K562 (cell line): ENCODE data around the gene BCAR3.

Source experiments
- CHCHD3 ChIP-seq: fragments of 250-450 bp; sonication (Bioruptor Pico); IDR thresholded peaks from 2 replicates; pipeline ENCODE4 v2.1.2; 2022; ENCODE audit warnings: mild to moderate bottlenecking
- CSDE1 ChIP-seq, 2 experiments: fragments of 450-650 bp; IDR thresholded peaks; 2 replicates each; pipeline ENCODE4 v1.6.1; 2016; ENCODE audit warnings: mild to moderate bottlenecking in 1 of 2
- ELF4 ChIP-seq: fragments of 450-650 bp; formaldehyde crosslinking; IDR thresholded peaks from 2 replicates; pipeline ENCODE4 v1.4.0; 2022; ENCODE audit warnings: missing genetic modification characterization
- IRF2 ChIP-seq: sonication (generic); formaldehyde crosslinking; IDR thresholded peaks from 2 replicates; pipeline ENCODE4 v1.8.1; 2022; ENCODE audit warnings: mild to moderate bottlenecking, missing genetic modification reagents
- MYC ChIP-seq, 2 experiments: fragments of 250-450 bp in 1 of 2; sonication (Bioruptor Pico) in 1 of 2; IDR thresholded peaks; 2 replicates each; pipeline versions ENCODE4 v1.5.1 to v1.6.1; 2012 to 2021; ENCODE audit warnings: low read depth in 2 of 2, borderline replicate concordance in 1 of 2, improper control_type of control experiment in 1 of 2, low read length in 1 of 2, mild to moderate bottlenecking in 1 of 2, moderate library complexity in 1 of 2
- SAFB2 ChIP-seq: fragments of 200-400 bp; formaldehyde crosslinking; IDR thresholded peaks from 2 replicates; pipeline ENCODE4 v1.6.1; 2018; ENCODE audit warnings: borderline replicate concordance, low read length, low read depth, moderate library complexity; ENCODE audit not compliant: severe bottlenecking
- YY1 ChIP-seq, 3 experiments: IDR thresholded peaks; 2 replicates each; pipeline ENCODE4 v1.6.1; 2011; ENCODE audit warnings: low read length in 2 of 3, mild to moderate bottlenecking in 2 of 3, moderate library complexity in 2 of 3, borderline replicate concordance in 1 of 3, control low read depth in 1 of 3, low read depth in 1 of 3; ENCODE audit not compliant: insufficient read depth in 3 of 3, insufficient replicate concordance in 2 of 3, control insufficient read depth in 1 of 3, insufficient read length in 1 of 3; ENCODE audit errors: extremely low read depth in 1 of 3
- TF ChIP-seq, protein P1 (sequence below): IDR thresholded peaks from 2 replicates; pipeline ENCODE4 v1.6.1; 2016; ENCODE audit warnings: missing genetic modification characterization, missing compliant biosample characterization
- TF ChIP-seq, protein P2 (sequence below): sonication (generic); formaldehyde crosslinking; IDR thresholded peaks from 2 replicates; pipeline ENCODE4 v1.5.0; 2020; ENCODE audit warnings: missing genetic modification reagents
- TF ChIP-seq, protein P3 (sequence below): fragments of 200-800 bp; sonication (Bioruptor generic); IDR thresholded peaks from 2 replicates; pipeline ENCODE4 v1.6.1; 2016; ENCODE audit warnings: missing genetic modification characterization, missing compliant biosample characterization
- TF ChIP-seq, protein P4 (sequence below): sonication (generic); formaldehyde crosslinking; IDR thresholded peaks from 2 replicates; pipeline ENCODE4 v1.8.1; 2023; ENCODE audit warnings: mild to moderate bottlenecking, missing genetic modification reagents

DNA sequence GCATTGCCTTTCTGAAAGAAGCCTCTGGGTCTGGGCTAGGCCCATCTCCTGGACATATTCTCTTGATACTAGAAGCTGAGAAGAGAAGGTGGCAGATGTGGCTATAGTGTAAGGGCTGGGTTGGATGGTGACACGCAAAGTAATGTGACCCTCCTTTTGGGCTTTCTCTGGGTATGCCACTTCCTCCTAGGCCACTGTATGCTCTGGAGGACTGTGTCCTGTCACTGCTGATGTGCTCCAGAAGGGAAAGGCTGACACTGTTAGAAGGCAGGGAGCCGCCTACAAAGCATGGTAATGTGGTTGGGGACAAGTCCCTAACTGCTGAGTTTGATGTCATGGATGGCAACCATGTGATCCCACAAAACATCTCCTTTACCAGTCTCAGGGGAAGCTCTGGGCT is 112.1 kb downstream of the BCAR3 start:
- TF ChIP-seq, protein P1, sequence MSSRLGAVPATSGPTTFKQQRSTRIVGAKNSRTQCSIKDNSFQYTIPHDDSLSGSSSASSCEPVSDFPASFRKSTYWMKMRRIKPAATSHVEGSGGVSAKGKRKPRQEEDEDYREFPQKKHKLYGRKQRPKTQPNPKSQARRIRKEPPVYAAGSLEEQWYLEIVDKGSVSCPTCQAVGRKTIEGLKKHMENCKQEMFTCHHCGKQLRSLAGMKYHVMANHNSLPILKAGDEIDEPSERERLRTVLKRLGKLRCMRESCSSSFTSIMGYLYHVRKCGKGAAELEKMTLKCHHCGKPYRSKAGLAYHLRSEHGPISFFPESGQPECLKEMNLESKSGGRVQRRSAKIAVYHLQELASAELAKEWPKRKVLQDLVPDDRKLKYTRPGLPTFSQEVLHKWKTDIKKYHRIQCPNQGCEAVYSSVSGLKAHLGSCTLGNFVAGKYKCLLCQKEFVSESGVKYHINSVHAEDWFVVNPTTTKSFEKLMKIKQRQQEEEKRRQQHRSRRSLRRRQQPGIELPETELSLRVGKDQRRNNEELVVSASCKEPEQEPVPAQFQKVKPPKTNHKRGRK (tag) = no peak
- TF ChIP-seq CSDE1 (IDR thresholded peaks at IDR 0.05) (no peak), SAFB2 (no peak), IRF2 (CRISPR knock-in tag) (no peak), ELF4 (CRISPR knock-in tag) (no peak), MYC (IDR thresholded peaks at IDR 0.05; ENCODE audit: low read depth, low read length) (no peak), MYC (CRISPR knock-in tag; IDR thresholded peaks at IDR 0.05; ENCODE audit: borderline replicate concordance, low read depth) (no peak), YY1 (IDR thresholded peaks at IDR 0.05; ENCODE audit: borderline replicate concordance in 1 of 3, control insufficient read depth in 1 of 3, extremely low read depth in 1 of 3, insufficient read depth in 3 of 3, insufficient read length in 1 of 3, insufficient replicate concordance in 2 of 3, low read depth in 1 of 3, low read length in 2 of 3) (no peak), CHCHD3 (CRISPR knock-in tag) (no peak)
- TF ChIP-seq, protein P2, sequence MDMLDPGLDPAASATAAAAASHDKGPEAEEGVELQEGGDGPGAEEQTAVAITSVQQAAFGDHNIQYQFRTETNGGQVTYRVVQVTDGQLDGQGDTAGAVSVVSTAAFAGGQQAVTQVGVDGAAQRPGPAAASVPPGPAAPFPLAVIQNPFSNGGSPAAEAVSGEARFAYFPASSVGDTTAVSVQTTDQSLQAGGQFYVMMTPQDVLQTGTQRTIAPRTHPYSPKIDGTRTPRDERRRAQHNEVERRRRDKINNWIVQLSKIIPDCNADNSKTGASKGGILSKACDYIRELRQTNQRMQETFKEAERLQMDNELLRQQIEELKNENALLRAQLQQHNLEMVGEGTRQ = no peak
- TF ChIP-seq, protein P3, sequence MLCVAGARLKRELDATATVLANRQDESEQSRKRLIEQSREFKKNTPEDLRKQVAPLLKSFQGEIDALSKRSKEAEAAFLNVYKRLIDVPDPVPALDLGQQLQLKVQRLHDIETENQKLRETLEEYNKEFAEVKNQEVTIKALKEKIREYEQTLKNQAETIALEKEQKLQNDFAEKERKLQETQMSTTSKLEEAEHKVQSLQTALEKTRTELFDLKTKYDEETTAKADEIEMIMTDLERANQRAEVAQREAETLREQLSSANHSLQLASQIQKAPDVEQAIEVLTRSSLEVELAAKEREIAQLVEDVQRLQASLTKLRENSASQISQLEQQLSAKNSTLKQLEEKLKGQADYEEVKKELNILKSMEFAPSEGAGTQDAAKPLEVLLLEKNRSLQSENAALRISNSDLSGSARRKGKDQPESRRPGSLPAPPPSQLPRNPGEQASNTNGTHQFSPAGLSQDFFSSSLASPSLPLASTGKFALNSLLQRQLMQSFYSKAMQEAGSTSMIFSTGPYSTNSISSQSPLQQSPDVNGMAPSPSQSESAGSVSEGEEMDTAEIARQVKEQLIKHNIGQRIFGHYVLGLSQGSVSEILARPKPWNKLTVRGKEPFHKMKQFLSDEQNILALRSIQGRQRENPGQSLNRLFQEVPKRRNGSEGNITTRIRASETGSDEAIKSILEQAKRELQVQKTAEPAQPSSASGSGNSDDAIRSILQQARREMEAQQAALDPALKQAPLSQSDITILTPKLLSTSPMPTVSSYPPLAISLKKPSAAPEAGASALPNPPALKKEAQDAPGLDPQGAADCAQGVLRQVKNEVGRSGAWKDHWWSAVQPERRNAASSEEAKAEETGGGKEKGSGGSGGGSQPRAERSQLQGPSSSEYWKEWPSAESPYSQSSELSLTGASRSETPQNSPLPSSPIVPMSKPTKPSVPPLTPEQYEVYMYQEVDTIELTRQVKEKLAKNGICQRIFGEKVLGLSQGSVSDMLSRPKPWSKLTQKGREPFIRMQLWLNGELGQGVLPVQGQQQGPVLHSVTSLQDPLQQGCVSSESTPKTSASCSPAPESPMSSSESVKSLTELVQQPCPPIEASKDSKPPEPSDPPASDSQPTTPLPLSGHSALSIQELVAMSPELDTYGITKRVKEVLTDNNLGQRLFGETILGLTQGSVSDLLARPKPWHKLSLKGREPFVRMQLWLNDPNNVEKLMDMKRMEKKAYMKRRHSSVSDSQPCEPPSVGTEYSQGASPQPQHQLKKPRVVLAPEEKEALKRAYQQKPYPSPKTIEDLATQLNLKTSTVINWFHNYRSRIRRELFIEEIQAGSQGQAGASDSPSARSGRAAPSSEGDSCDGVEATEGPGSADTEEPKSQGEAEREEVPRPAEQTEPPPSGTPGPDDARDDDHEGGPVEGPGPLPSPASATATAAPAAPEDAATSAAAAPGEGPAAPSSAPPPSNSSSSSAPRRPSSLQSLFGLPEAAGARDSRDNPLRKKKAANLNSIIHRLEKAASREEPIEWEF (CRISPR knock-in tag) = no peak
- TF ChIP-seq, protein P4, sequence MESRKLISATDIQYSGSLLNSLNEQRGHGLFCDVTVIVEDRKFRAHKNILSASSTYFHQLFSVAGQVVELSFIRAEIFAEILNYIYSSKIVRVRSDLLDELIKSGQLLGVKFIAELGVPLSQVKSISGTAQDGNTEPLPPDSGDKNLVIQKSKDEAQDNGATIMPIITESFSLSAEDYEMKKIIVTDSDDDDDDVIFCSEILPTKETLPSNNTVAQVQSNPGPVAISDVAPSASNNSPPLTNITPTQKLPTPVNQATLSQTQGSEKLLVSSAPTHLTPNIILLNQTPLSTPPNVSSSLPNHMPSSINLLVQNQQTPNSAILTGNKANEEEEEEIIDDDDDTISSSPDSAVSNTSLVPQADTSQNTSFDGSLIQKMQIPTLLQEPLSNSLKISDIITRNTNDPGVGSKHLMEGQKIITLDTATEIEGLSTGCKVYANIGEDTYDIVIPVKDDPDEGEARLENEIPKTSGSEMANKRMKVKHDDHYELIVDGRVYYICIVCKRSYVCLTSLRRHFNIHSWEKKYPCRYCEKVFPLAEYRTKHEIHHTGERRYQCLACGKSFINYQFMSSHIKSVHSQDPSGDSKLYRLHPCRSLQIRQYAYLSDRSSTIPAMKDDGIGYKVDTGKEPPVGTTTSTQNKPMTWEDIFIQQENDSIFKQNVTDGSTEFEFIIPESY (CRISPR knock-in tag) = no peak
